ENCODE results near the gene EFCAB7. TPM values are rescaled to one million over a fixed set of nuclear protein-coding genes. Genes with fewer than 3 reads are reported as not detected.
"Not testable (repeated sequence)": the region's sequence is repeated elsewhere in the genome, so short reads cannot be mapped to it uniquely, and the experiment has no call there.

Gene EFCAB7
- total and polyA plus RNA-seq, 2 donors: 4.4 to 30.4 TPM

- Histone ChIP-seq H3K36me3 (ENCODE audit: insufficient read depth) (peaks cover 2% of the 10 kb centered on the region), H3K4me1 (ENCODE audit: insufficient read depth) (no peaks in the 10 kb centered on the region), H3K27ac (ENCODE audit: low read depth) (no peak overlapping the region), H3K4me3 (ENCODE audit: low read depth, low read length) (no peak overlapping the region)
- DNase-seq (ENCODE audit: extremely low spot score): no peak
- WGBS: 79% methylated on average over 3 of the region's 3 CpGs
Measured at GRCh38 chr1:63569640-63570316, 46.5 kb downstream of the EFCAB7 start.

GRCh38 chr1:63572686-63573085 lies 49.4 kb downstream of the EFCAB7 start:
- not testable (repeated sequence) for H3K27ac ChIP-seq (ENCODE audit: low read depth); H3K36me3 ChIP-seq (ENCODE audit: insufficient read depth); DNase-seq (ENCODE audit: extremely low spot score); H3K4me1 ChIP-seq (ENCODE audit: insufficient read depth); H3K4me3 ChIP-seq (ENCODE audit: low read depth, low read length)
- WGBS: 85% methylated on average over 8 of the region's 8 CpGs

GRCh38 chr1:63574203-63574796 lies 51.0 kb downstream of the EFCAB7 start:
- H3K27ac ChIP-seq (ENCODE audit: low read depth); DNase-seq (ENCODE audit: extremely low spot score); H3K36me3 ChIP-seq (ENCODE audit: insufficient read depth); H3K4me1 ChIP-seq (ENCODE audit: insufficient read depth); H3K4me3 ChIP-seq (ENCODE audit: low read depth, low read length): not testable (repeated sequence)
- 86% methylated on average over 2 of the region's 2 CpGs for WGBS

- Histone ChIP-seq H3K36me3 (ENCODE audit: insufficient read depth) (no peaks in the 10 kb centered on the region), H3K27ac (ENCODE audit: low read depth) (no peak overlapping the region), H3K4me3 (ENCODE audit: low read depth, low read length) (no peak overlapping the region), H3K4me1 (ENCODE audit: insufficient read depth) (no peaks in the 10 kb centered on the region)
- WGBS: 78% methylated on average over 4 of the region's 4 CpGs
- no peak for DNase-seq (ENCODE audit: extremely low spot score)
Measured at GRCh38 chr1:63575340-63575826, 52.1 kb downstream of the EFCAB7 start.

- not testable (repeated sequence) for DNase-seq (ENCODE audit: extremely low spot score)
Measured at GRCh38 chr1:63586326-63586725, 63.0 kb downstream of the EFCAB7 start.

GRCh38 chr1:63590166-63590560 lies 66.8 kb downstream of the EFCAB7 start:
- Histone ChIP-seq H3K4me3 (ENCODE audit: low read depth, low read length) (no peak overlapping the region), H3K4me1 (ENCODE audit: insufficient read depth) (no peaks in the 10 kb centered on the region), H3K27ac (ENCODE audit: low read depth) (no peak overlapping the region), H3K36me3 (ENCODE audit: insufficient read depth) (no peaks in the 10 kb centered on the region)
- WGBS: 43% methylated on average over 3 of the region's 3 CpGs
- DNase-seq (ENCODE audit: extremely low spot score): peak; percentile 7

More at GRCh38 chr1:63586326-63586725, 63.0 kb downstream of the EFCAB7 start:
- H3K36me3 ChIP-seq (ENCODE audit: insufficient read depth); H3K27ac ChIP-seq (ENCODE audit: low read depth); H3K4me3 ChIP-seq (ENCODE audit: low read depth, low read length); H3K4me1 ChIP-seq (ENCODE audit: insufficient read depth): not testable (repeated sequence)
- WGBS: 96% methylated on average over 1 of the region's 1 CpG

- peak overlapping the region; percentile 85 for H3K4me3 ChIP-seq (ENCODE audit: low read depth, low read length)
- no peaks in the 10 kb centered on the region for H3K36me3 ChIP-seq (ENCODE audit: insufficient read depth)
- no peaks in the 10 kb centered on the region for H3K4me1 ChIP-seq (ENCODE audit: insufficient read depth)
- no peak for DNase-seq (ENCODE audit: extremely low spot score)
- 27% methylated on average over 18 of the region's 18 CpGs for WGBS
- peak overlapping the region; percentile 92 for H3K27ac ChIP-seq (ENCODE audit: low read depth)
Measured at GRCh38 chr1:63592536-63593302, 69.4 kb downstream of the EFCAB7 start.

- H3K4me3 ChIP-seq (ENCODE audit: low read depth, low read length): peak within 1 kb of the TSS; percentile 85
- no peaks in the 10 kb centered on the region for H3K4me1 ChIP-seq (ENCODE audit: insufficient read depth)
- DNase-seq (ENCODE audit: extremely low spot score): peak; percentile 40
- under 1% methylated on average over 64 of the region's 64 CpGs for WGBS
- H3K36me3 ChIP-seq (ENCODE audit: insufficient read depth): no peaks in the 10 kb centered on the region
- H3K27ac ChIP-seq (ENCODE audit: low read depth): peak within 1 kb of the TSS; percentile 92
Measured at GRCh38 chr1:63593303-63593885, 70.1 kb downstream of the EFCAB7 start, which contains the start of gene PGM1. TSS of gene PGM1 (plus strand) at chr1:63593411. CDS start at chr1:63593489, 78 bp downstream.

GRCh38 chr1:63593886-63594605 lies 70.7 kb downstream of the EFCAB7 start:
- Histone ChIP-seq H3K36me3 (ENCODE audit: insufficient read depth) (no peaks in the 10 kb centered on the region), H3K4me1 (ENCODE audit: insufficient read depth) (no peaks in the 10 kb centered on the region), H3K27ac (ENCODE audit: low read depth) (peak overlapping the region; percentile 92), H3K4me3 (ENCODE audit: low read depth, low read length) (peak overlapping the region; percentile 85)
- DNase-seq (ENCODE audit: extremely low spot score): peak; percentile 23
- 8% methylated on average over 55 of the region's 55 CpGs for WGBS

GRCh38 chr1:63595435-63595834 lies 72.1 kb downstream of the EFCAB7 start:
- Histone ChIP-seq H3K4me3 (ENCODE audit: low read depth, low read length) (no peak overlapping the region), H3K27ac (ENCODE audit: low read depth) (no peak overlapping the region), H3K4me1 (ENCODE audit: insufficient read depth) (no peaks in the 10 kb centered on the region), H3K36me3 (ENCODE audit: insufficient read depth) (peaks cover 1% of the 10 kb centered on the region)
- 88% methylated on average over 1 of the region's 1 CpG for WGBS
- no peak for DNase-seq (ENCODE audit: extremely low spot score)

GRCh38 chr1:63599799-63600198 lies 76.5 kb downstream of the EFCAB7 start:
- no peak overlapping the region for H3K4me3 ChIP-seq (ENCODE audit: low read depth, low read length)
- no peak overlapping the region for H3K27ac ChIP-seq (ENCODE audit: low read depth)
- H3K4me1 ChIP-seq (ENCODE audit: insufficient read depth): no peaks in the 10 kb centered on the region
- no peak for DNase-seq (ENCODE audit: extremely low spot score)
- WGBS: 96% methylated on average over 5 of the region's 5 CpGs
- peaks cover 1% of the 10 kb centered on the region for H3K36me3 ChIP-seq (ENCODE audit: insufficient read depth)

- Histone ChIP-seq H3K27ac (ENCODE audit: low read depth) (no peak overlapping the region), H3K36me3 (ENCODE audit: insufficient read depth) (peaks cover 1% of the 10 kb centered on the region), H3K4me1 (ENCODE audit: insufficient read depth) (no peaks in the 10 kb centered on the region), H3K4me3 (ENCODE audit: low read depth, low read length) (no peak overlapping the region)
- DNase-seq (ENCODE audit: extremely low spot score): no peak
- 70% methylated on average over 5 of the region's 5 CpGs for WGBS
Measured at GRCh38 chr1:63600248-63600647, 76.9 kb downstream of the EFCAB7 start.

GRCh38 chr1:63601061-63601460 lies 77.7 kb downstream of the EFCAB7 start:
- no peak for DNase-seq (ENCODE audit: extremely low spot score)

More at GRCh38 chr1:63601061-63601460, 77.7 kb downstream of the EFCAB7 start:
- Histone ChIP-seq H3K36me3 (ENCODE audit: insufficient read depth) (peaks cover 1% of the 10 kb centered on the region), H3K4me3 (ENCODE audit: low read depth, low read length) (no peak overlapping the region), H3K4me1 (ENCODE audit: insufficient read depth) (no peaks in the 10 kb centered on the region), H3K27ac (ENCODE audit: low read depth) (no peak overlapping the region)
- 92% methylated on average over 3 of the region's 3 CpGs for WGBS
